Brain microvascular endothelial cell (primary cell): ENCODE data around the gene STAT5B.
"Not testable (repeated sequence)": the region's sequence is repeated elsewhere in the genome, so short reads cannot be mapped to it uniquely, and the experiment has no call there.

ENCODE experiments used
- DNase-seq: peaks from one replicate; pipeline ENCODE4 v3.0.0-alpha.2; 2020
- H3K27ac ChIP-seq: fragments of 250-450 bp; sonication (Bioruptor Pico); 2 replicates; pipeline ENCODE4 v1.5.1; 2020; ENCODE audit warnings: mild to moderate bottlenecking, moderate library complexity
- H3K27me3 ChIP-seq: fragments of 250-450 bp; sonication (Bioruptor Pico); replicated peaks from 2 replicates; pipeline ENCODE4 v1.5.1; 2020; ENCODE audit warnings: mild to moderate bottlenecking
- H3K36me3 ChIP-seq: fragments of 250-450 bp; sonication (Bioruptor Pico); replicated peaks from 2 replicates; pipeline ENCODE4 v1.5.1; 2020; ENCODE audit warnings: mild to moderate bottlenecking
- H3K4me3 ChIP-seq: 2 replicates; pipeline ENCODE4 v1.5.1; 2011; ENCODE audit warnings: low read depth, mild to moderate bottlenecking, control low read depth, low read length, moderate library complexity
- CTCF ChIP-seq: IDR thresholded peaks from 2 replicates; pipeline ENCODE4 v1.5.1; 2011; ENCODE audit warnings: low read depth, mild to moderate bottlenecking, moderate library complexity, low read length, control low read depth, inconsistent platforms; ENCODE audit errors: missing control alignments
- in situ Hi-C: cut with HindIII; loops from 2 replicates; pipeline ENCODE4 v1.10.0; 2017; ENCODE audit warnings: low sequenced_read_pairs, low pct_ligation_motif_present

The STAT5B gene

DNA sequence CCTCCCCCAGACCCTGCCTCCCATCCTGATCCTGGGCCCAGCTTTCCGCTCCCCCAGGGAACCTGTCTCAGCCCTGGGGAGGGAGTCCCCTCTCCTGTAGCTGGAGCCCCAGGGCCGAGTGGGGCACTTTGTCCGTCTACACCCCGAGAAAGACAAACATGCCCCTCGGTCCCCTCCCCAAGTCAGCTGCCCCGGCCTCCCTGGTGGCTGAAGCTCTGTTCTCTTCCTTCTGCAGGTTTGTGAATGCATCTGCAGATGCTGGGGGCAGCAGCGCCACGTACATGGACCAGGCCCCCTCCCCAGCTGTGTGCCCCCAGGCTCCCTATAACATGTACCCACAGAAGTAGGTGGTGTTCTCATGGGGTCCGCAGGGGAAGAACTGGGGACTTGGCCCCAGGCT lies 33.0 kb upstream of the STAT5B start:
- H3K27me3 ChIP-seq: no peaks in the 10 kb centered on the region
- TF ChIP-seq CTCF: no peak
- H3K36me3 ChIP-seq: peaks cover 19% of the 10 kb centered on the region
- DNase-seq: no peak
- in situ Hi-C loops: loop anchor here (25.0 kb wide), 1 partner anchor 203 kb away; no protein-coding TSS in a partner anchor
- no peak overlapping the region for H3K4me3 ChIP-seq
- H3K27ac ChIP-seq: no peak overlapping the region

DNA sequence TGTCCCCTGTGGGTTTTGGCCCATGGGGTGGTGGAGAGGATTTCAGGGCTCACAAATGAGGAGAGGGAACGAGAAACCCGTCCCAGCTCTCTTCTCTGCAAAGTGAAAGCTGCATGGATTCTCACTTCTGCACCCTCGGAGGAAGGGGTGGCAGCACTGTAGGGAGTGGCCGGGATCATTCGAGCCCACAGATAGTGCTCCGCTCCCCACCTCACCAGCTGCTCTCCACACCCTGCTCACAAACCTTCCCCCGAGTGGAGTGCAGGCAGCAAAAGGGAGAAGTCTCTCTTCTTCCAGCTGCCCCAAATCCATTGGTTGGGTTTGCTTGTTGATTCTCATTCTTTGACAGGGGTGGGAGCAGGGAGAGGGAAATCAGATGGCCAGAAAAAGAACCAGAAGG lies 32.3 kb upstream of the STAT5B start:
- Histone ChIP-seq H3K27ac (no peak overlapping the region), H3K27me3 (no peaks in the 10 kb centered on the region), H3K4me3 (no peak overlapping the region), H3K36me3 (peaks cover 12% of the 10 kb centered on the region)
- in situ Hi-C loops: loop anchor here (25.0 kb wide), 1 partner anchor 204 kb away; no protein-coding TSS in a partner anchor
- DNase-seq: no peak
- TF ChIP-seq CTCF: no peak

- Histone ChIP-seq H3K36me3 (peaks cover 11% of the 10 kb centered on the region), H3K27me3 (no peaks in the 10 kb centered on the region), H3K27ac (no peak overlapping the region), H3K4me3 (no peak overlapping the region)
- no peak for DNase-seq
- TF ChIP-seq CTCF: no peak
- in situ Hi-C loops: loop anchor here (25.0 kb wide), 1 partner anchor 205 kb away; no protein-coding TSS in a partner anchor
Observed at GRCh38 chr17:42307362-42307927, 31.3 kb upstream of the STAT5B start.

DNA sequence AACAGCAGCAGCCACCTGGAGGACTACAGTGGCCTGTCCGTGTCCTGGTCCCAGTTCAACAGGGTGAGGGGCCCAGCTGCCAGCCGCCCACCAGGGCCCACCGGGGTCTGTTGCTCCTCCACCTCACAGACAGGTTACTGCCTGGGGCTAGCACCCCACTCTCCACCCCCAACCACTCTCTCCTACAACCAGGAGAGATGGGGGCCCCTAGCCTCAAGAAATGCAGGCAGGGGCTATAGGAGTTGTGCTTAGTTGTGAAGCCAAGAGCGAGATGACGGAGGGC lies 30.1 kb upstream of the STAT5B start:
- no peak for DNase-seq
- H3K27ac ChIP-seq: no peak overlapping the region
- H3K27me3 ChIP-seq: no peaks in the 10 kb centered on the region
- in situ Hi-C loops: loop anchor here (25.0 kb wide), 1 partner anchor 206 kb away; no protein-coding TSS in a partner anchor
- H3K4me3 ChIP-seq: no peak overlapping the region
- no peak for TF ChIP-seq CTCF
- H3K36me3 ChIP-seq: peaks cover 11% of the 10 kb centered on the region

DNA sequence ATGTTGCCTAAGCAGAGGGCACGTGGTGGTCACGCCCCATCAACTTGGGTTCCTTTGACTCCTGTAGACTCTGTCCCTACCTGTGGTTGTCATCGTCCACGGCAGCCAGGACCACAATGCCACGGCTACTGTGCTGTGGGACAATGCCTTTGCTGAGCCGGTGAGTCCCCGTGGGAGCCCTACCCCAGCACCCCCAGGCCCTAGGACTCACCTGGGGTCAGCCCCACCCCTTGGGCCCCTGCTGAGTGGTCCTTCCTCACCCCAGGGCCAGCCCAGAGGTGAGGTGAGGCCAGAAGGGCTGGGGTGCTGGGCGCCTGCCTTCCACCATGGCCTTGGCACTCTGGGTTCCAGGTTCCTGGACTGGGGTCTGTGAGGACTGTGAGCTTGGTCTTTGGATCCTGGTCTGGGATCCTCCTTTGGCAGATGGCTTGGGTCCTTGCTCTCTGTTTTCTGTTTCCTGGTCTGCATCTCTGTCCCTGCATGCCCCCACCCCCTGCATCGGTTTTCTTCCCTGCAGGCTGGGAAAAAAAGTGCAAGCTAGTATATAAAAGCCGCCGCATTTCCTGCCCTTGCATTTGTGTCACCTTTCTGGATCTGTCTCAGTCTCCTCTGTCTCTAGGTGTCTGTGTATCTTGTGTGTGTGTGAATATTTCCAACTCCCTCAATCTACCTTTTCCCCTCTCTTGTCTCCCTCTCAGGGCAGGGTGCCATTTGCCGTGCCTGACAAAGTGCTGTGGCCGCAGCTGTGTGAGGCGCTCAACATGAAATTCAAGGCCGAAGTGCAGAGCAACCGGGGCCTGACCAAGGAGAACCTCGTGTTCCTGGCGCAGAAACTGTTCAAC lies 29.6 kb upstream of the STAT5B start:
- Histone ChIP-seq H3K27me3 (no peaks in the 10 kb centered on the region), H3K36me3 (peaks cover 6% of the 10 kb centered on the region), H3K4me3 (no peak overlapping the region), H3K27ac (no peak overlapping the region)
- in situ Hi-C loops: loop anchor here (25.0 kb wide), 1 partner anchor 207 kb away; no protein-coding TSS in a partner anchor
- no peak for TF ChIP-seq CTCF
- no peak for DNase-seq

DNA sequence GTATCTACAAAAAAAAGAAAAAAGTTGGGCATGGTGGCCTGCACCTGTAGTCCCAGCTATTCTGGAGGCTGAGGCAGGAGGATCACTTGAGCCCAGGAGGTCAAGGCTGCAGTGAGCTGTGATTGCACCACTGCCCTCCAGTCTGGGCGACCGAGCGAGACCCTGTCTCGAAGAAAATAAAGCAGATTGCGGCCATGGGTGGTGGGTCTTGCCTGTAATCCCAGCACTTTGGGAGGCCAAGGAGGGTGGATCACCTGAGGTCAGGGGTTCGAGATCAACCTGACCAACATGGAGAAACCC lies 28.8 kb upstream of the STAT5B start:
- DNase-seq, H3K27ac ChIP-seq, H3K27me3 ChIP-seq, H3K4me3 ChIP-seq, H3K36me3 ChIP-seq: not testable (repeated sequence)
- in situ Hi-C loops: loop anchor here (25.0 kb wide), 1 partner anchor 207 kb away; no protein-coding TSS in a partner anchor
